NK-92 (cell line): ENCODE data around the gene SUCLG2.

Source experiments
- DNase-seq: peaks from one replicate; lab custom pipeline; 2025; ENCODE audit not compliant: unreplicated experiment; lab: John Stamatoyannopoulos, UW

Gene SUCLG2

DNA sequence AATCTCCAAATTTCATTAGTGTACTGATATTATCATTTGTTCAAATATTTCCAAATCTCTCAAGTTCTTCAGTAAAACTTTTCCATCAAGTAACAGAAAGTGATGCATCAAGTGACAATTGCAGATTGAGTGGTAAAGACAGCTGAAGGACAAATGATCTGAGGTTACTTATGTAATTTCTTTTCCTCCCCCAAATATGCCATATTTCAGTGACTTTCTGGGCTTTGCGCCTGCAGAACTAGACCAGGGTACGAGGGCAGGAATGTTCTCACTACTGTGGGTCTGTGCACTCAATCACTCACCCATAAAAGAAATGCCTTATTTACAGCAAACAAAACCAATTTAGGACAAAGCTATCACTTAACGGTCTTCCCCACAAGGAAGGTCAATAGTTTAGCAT lies 4.7 kb downstream of the SUCLG2 start:
- no peak for DNase-seq

DNA sequence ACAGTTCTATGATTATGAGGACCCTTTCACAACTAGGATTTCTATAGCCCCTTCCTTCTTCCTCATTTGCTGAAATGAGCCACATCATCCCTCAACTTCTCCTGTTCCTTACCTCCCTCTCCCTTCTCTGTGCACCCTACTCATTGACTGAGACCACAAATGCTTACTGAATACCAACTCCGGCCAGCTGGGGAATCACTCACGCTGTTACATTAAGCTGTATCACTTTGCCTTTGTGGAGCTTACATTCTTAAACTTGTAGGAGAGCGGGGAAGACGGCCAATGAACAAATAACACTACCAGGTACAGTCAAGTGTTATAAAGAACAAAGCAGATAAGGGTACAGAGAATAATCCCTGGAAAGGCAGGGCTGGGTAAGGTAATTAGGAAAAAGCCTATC lies 5.7 kb downstream of the SUCLG2 start:
- no peak for DNase-seq

DNA sequence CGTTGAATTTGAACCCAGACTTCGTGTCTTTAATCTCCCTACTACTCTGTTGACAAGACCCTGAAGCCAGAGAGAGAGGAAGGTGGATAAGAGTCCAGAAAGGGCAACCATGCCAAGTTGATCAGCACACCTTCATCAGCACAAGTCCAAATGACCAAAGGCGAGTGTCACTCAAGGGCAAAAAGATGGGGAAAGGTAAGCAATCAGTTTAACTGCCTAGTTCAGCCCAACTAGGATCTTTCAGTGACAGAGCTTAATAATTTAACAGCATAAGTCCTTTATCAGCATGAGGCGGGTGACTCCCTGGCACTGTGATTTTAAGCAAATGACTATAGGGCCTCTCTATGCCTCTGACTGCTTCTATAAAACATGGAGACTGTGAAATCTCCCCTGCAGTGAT lies 6.2 kb downstream of the SUCLG2 start:
- DNase-seq = no peak

DNA sequence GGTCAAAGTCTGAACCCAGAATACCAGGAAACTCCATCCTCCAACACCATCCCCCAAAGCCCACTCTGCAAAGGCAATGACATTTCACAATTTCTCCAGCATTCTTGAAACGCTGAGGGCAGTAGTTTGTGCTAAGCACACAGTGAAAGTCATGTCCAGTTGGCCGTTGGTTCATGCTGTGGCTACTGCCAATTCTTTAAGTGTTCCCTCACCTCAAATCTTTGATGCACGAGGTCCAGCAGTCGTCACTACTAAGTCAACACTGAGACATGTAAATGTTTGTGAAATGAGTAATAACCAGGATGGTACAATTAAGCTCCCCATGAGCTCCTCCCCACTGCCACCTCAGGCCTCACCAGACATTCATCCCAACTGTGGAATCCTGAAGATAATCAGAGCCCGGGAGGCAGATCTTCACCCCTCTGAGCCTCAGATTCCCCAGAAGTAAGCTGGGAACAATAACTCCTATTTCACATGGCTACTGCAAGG lies 7.0 kb downstream of the SUCLG2 start:
- no peak for DNase-seq

DNA sequence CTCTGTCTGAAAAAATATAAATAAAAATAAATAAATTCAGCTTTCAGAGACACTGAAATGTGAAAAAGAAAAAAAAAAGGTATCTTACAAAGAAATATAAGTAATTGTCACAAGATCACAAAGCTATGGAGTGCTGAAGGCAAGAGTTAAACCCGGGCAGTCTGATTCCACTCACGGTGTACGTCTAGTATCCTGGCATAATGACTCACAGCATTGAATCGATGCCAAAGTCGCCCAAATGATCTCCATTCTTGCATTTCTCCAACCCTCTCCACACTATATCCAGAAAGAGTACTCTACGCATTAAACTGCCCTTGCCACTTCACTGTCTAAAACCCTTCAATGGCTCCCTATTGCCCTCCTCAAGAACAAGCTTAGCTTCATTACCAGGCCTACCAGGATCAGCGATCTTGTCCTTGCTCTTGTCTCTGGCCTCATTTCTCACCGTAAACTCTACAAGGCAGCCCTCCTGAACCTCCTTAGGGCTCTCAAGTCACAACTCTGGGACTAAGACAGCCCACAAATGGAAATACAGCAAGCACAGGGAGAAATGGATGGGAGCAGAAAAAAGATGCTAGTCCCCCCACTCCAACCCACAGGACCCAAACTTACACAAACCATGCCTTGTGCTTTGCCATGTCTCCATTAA lies 7.7 kb downstream of the SUCLG2 start:
- DNase-seq = no peak

DNA sequence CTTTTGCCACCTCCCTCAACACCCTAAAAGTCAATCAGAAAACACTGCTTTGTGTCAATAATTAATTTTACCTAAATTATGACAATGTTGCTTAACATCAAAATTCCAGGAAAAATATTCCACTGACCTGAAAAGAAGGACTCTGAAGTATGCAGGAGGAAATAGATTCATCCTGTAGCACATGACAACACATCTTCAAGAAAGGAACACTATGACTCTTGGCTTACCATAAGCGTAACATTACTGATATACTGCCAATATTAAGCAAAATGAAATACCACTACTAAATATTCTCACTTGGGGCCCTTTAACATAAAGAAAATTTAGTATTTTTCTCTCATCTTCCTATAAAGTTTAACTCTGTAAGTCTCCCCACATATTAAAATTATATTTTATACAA lies 9.6 kb downstream of the SUCLG2 start:
- DNase-seq = no peak

DNA sequence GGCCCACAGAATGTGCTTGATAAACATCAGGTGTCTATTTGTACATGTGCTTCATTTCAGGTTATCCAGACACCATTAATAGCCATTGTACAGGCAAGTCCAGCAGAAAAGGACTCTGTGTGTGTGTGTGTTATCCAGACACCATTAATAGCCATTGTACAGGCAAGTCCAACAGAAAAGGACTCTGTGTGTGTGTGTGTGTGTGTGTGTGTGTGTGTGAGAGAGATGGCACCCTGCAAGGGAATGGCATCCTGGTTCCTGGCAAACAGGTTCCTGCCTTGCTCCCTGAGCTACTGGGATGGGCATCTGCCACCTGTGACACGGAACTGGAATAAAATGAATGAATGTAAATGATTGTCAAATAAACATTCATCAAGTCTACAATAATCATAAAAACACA lies 11.7 kb downstream of the SUCLG2 start:
- DNase-seq = no peak

DNA sequence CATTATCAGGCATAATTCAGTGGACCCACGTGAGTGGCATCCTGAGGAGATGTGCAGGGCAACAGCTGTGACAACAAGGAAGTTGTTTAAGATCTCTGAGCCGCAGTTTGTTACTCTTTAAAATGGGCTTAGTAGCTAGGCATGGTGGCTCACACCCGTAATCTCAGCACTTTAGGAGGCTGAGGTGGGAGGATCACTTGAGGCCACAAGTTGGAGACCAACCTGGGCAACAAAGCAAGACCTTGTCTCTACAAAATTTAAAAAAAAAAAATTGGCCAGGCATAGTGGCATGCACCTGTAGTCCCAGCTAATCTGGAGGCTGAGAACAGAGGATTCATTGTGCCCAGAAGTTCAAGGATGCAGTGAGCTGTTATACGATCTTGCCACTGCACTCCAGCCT lies 12.2 kb downstream of the SUCLG2 start:
- no peak for DNase-seq

DNA sequence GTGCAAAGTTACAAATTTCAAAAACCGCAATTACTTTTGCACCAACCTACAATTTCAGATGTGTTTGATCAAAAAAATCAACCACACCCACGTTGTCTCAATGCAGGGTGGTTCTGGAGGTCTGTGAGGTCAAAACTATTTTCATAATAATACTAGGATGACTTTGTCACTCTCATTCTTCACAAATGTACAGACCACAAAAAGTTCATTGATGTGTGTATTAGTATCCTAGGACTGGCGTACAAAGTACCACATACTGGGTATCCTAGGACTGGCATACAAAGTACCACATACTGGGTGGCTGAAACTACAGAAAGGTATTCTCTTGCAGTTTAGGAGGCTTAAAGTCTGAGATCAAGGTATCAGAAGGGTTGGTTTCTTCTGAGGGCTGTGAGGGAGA lies 13.0 kb downstream of the SUCLG2 start:
- no peak for DNase-seq

DNA sequence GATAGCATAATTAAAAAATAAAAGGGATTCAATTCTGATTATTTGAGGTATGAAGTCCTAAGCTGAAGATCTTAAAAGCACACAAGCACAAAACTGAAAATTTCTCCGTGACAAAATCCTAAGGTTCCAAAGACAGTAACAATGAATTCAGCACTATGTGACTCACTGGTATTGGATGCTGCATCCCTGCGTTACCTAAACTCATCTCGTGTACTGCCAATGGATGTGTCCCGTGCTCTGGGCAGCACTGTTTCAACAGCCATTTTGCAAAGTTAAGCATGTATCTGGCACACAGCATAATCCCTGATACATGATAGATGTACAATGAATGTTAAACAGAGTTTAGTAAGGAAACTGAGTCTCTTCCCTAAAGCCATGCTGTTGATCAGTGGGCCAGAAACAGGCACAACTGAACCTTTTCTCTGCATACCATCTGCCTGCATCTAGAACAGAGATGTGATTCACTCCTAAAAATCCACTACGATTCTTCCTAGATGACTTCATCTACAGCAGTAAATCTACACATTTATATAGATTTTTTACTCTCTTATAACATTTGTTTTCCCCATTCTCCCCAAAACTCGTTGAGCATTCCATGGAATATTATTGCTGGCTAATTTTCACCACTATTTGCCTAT lies 14.3 kb downstream of the SUCLG2 start:
- DNase-seq = no peak

DNA sequence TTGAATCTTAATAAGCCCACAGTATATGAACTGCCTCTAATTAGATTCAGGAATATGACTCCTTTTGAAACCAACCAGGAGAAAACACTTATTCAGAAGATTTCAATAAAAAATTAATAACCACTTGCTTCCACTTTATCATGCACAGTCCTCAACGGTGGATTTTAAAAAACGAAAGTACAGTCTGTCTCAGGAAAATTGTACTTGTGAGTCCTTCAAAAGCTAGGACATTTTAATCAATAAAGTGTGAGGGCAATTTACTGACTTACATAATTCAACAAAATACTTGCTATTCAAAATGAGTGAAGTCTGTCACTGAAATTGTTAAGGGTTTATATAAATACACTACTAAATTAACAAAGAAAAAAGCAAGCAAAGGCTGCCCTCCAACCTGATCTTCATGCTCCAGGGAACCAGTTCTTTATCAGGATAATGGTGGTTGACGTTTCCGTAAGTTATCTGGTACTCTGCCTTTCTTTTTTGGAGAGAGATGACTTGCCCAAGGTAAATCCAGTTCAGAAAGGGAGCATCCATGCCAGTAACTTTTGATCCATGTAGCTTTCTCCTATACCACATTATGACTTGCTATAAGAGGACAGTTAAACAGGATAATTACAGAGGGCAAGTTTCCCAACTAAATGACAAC lies 17.0 kb downstream of the SUCLG2 start:
- DNase-seq = no peak

DNA sequence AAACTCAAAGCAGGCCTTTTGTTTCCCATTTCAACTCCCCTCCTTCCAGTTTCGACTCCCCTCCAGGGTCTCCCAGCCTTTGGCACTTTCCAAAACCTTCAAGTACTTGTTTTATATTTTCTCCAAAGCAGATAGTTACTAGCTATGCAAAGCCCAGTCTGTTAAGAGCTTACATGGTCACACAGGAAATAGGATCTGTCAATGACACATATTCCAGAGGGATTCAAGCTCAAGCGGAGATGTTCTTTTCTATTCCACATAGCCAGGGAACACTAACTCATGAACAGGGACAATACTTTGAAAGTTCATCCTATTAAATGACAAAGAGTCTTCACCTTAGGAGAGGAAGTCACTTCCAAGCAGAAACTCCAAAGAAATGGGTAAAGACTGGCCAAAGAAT lies 18.6 kb downstream of the SUCLG2 start:
- DNase-seq = no peak

DNA sequence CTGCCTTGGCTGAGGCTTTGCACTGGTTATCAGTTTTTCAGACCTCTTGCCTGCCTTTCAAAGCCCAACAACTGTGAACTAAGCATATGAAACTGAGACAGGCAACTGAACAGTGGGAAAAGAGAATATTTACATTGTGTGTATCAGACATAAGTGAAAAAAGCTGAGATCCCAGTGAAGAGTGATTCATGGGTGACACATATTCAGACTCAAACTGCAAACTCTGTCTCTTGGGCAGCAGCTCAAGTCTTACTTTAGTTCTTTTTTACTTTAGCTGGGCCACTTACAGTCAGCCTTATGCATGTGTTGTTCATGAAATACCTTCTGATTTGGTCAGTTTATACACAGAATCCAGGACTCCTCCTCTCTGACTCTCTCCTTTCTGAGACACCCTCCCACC lies 19.2 kb downstream of the SUCLG2 start:
- no peak for DNase-seq

DNA sequence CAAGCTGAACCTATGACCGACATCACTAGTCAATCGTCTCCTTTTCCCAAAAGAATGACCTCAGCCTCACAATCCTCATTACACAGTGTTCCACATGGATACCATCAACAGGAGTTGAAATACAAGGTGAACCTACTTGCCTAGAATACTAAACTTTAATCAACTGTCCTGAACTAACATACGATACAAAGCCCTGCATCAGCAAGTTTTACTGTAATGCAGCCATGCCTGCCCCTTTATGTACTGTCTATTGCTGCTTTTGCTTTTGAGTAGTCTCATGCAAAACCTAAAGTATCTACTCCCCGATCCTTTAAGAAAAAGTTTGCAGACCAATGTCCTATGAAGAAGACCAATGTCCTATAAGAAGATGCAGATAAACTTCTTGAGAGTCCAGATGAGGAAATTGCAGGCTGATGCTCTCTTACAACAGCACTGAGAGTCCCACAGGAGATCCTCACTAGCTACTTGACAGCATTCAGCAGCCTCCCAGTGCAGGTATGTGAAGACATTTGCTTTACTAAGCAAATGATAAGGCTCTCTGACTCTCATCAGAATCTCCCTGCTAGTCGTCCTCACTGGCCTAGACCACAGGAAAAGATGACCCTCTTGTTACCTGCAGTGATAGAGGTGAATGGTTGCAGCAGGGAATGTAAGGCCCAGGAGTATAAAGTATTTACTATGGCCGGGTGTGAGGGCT lies 23.6 kb downstream of the SUCLG2 start:
- no peak for DNase-seq

DNA sequence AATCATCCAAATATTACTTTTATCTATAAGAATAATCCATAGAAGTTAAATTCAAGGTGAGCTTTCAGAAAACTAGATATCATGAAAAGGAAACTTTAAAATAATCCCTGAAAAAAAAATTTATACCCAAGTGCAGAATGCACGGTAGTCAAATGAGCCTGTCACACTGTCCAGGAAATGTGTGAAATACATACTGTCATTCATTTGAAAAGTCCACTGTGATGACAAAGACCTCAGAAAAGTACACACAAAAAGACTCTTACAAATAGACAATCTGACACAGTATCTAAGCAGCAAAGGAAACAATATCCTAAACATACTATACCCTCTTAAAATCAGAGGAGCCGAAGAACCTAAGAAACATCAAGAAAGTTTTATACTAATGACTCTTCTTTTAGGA lies 29.7 kb downstream of the SUCLG2 start:
- DNase-seq = no peak

DNA sequence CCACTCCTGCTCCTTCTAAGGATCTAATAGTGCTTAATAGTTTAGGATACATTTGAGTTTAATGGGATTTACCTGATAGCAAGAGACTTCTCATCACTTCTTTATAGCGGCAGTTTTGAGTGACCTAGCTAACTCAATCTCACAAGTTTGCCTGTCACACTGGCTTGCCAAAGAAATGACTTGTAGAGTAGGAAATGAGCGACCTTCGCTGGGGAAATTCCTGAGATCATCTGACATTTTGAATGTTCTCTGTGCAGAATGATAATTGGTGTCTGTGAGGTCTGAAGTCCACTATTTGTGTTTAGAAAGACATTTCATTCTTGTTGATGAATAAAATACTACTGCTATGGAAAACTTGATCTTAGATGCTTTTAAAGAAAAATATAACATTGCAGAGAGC lies 30.3 kb downstream of the SUCLG2 start:
- no peak for DNase-seq

DNA sequence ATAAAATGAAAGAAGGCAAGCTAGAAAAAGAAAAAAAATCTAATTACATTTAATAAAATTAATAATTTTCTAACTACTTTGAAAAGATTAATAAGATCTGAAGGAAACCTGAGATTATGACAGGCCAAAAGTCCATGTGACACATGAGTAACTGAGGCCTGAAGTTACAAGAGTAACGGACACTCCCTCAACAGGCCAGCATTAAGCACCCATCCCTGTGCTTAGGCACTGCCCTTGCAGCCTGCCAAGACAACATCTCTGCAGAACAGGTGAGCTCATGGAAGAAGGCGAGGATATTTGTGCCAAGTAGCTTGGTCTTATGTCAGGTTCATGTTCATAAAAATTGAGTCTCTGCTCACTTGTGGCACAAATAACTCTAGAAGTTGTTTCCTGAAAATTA lies 31.8 kb downstream of the SUCLG2 start:
- no peak for DNase-seq

DNA sequence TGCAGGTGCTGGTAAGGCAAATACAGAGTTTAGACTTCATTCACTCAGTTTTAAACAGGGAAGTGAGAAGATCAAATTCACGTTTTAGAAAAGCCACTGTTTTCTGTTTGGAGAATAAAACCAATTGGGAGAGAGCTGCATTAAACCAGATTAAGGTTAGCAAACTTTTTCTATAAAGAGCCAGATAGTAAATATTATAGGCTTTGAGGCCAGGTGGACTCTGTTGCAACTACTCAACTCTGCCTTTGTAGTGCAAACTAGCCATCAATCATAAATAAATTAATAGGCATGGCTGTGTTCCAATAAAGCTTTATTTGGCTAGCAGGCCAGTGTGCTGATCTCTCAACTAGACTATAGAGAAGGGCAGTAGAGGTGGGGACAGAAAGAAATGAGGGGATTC lies 33.5 kb downstream of the SUCLG2 start:
- no peak for DNase-seq

DNA sequence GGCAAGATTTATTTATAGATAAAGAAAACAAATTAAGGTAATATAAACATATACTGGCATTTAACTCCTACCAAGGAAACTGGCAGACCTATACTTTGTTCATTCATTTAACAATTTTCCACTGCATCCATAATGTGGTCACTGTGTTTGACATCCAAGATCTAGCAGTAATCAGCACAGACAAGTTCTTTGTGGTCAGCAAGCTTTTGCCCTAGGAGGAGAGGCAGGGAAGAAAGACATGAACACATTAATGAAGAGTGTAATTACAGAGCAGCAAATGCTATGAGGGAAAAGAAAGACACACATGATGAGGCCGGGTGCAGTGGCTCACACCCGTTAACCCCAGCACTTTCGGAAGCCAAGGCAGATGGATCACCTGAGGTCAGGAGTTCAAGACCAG lies 34.4 kb downstream of the SUCLG2 start:
- no peak for DNase-seq

DNA sequence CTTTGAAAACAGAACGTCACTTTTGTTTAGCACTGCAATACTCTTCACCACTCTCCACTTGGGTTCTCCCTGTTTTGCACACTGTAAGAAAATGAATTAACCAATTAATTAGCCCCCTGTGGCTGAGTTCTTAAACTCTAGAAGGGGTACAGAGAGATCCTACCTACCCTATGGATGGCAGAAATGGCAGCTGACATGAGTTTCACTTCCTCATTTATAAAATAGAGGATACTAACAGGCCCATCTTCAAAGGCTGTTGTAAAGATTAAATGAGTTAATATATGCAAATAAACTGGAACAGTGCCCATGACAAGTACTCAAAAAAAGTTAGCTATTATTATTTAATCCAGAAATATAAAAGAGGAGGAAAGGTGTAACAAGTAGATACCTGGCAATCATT lies 36.9 kb downstream of the SUCLG2 start:
- no peak for DNase-seq

DNA sequence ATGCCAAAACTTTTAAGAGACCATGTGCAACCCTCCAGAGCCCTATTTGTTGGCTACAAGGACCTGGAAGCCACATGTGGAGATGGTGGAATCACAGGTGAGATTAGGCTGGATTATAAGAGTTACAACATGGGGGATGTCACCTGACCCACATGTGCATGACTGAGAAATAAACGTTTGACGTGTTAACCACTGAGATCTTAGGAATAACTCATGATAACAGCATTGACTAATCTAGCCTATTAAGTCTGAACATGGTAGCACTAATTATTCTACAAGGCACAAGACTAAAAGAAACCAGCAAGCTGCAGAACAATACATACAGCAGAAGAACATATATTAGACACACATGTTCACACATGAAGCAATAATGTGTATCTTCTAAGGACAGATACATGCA lies 38.4 kb downstream of the SUCLG2 start:
- no peak for DNase-seq

DNA sequence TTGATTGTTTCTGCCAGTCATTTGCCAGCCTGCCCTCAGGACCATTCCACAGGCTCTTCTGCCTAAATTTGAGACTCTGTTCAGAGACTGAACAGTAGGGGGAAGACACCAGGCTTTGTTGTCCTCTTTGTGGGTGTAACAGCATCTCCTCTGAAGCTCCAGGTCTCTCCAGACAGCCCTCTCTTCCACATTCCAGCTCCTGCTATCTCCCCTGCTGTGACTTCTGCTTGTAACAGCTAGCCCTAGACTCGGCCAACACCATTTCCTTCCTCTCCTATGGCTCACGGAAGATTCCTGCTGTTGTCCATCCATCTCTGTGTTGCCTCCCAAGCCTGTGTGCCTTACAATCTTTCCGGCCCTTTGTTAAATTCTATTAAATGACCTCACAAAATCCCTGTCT lies 40.2 kb downstream of the SUCLG2 start:
- DNase-seq = no peak
